ENCODE measurements around the gene CASD1.

The CASD1 gene

DNA sequence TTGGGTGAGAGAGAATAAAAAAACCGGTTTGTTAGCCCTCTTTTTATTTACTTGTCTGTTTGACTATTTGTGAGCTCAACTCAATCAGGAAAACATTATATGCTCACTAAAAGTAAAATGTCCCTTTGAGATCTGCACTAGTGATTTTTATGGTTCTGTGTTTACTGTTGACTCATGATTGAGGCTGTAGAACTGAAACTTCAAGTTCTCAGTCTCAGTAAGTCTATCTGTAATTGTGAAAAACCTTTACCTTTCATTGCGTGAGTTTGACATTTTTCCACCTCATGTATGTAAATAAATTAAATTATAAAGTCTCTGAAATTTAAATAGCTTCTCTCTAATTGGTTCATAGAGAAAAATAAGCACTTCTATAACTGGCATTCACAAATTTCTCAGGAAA is 17.0 kb upstream of the CASD1 start:
- TF ChIP-seq TAF1 (IDR thresholded peaks at IDR 0.05; ENCODE audit: borderline replicate concordance, low read depth, low read length), result no peak
- no peak for TF ChIP-seq POLR2AphosphoS5 (IDR thresholded peaks at IDR 0.05; ENCODE audit: low read depth, low read length)
- no peak for TF ChIP-seq POLR2A (IDR thresholded peaks at IDR 0.05; ENCODE audit: low read depth, low read length)
- DNase-seq (ENCODE audit: insufficient read length) (no peak), FAIRE-seq (peak; percentile 80)

DNA sequence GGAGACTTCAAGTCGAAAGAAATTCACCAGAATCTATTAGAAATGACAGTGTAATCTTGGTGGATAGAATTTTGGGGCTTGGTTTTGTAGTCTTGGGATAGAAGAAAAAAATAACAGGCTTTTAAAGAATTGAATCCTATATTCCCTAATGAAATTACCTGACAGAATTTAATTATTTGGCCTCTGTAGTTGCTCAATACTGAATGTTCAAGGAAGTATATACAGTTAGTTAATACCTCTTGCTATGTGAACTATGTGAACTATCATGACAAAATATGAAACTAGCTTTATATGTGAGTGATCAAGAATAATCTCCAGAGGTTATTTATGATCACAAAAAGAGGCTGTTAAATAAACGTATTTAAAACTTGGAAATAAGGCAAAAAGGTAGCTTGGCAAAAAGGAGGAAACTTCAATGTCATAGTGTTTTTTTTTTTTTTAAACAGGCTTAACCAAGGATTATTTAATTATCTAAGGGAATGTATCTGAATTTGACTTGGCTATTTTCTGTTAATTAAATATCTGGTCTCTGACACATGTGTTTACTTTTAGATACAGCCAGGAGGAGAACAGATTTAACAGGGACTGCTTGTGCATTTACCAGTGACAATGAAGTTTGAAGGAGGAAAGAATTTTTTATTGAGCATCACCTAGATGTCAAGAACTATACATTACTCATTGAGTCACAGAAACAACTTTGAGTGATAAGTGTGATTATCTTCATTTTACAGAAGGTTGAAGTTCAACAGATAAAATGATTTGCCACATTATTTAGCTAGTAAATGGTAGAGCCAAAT is 11.5 kb upstream of the CASD1 start:
- no peak for TF ChIP-seq POLR2AphosphoS5 (IDR thresholded peaks at IDR 0.05; ENCODE audit: low read depth, low read length)
- TF ChIP-seq TAF1 (IDR thresholded peaks at IDR 0.05; ENCODE audit: borderline replicate concordance, low read depth, low read length), result no peak
- TF ChIP-seq POLR2A (IDR thresholded peaks at IDR 0.05; ENCODE audit: low read depth, low read length), result no peak
- no peak for DNase-seq (ENCODE audit: insufficient read length)
- no peak for FAIRE-seq

DNA sequence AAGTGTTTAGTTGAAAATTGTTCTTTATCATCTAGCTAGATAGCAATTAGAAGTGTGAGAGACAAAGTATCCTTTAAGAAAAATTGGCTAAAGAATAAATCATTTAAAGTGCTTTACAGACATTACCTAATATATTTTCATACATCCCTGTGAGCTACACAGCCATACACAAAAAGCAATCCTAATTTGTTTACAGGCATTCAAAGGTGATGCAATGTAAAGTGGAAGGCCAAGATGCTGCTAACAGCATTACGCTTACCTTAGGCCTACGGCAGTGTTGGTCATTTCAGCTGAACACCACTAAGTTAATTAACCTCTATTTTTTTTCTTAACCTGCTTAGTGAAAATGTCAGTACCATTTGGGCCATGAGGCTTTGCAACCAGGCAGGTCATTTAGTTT is 10.7 kb upstream of the CASD1 start:
- no peak for FAIRE-seq
- no peak for TF ChIP-seq TAF1 (IDR thresholded peaks at IDR 0.05; ENCODE audit: borderline replicate concordance, low read depth, low read length)
- TF ChIP-seq POLR2AphosphoS5 (IDR thresholded peaks at IDR 0.05; ENCODE audit: low read depth, low read length), result no peak
- TF ChIP-seq POLR2A (IDR thresholded peaks at IDR 0.05; ENCODE audit: low read depth, low read length), result no peak
- no peak for DNase-seq (ENCODE audit: insufficient read length)

DNA sequence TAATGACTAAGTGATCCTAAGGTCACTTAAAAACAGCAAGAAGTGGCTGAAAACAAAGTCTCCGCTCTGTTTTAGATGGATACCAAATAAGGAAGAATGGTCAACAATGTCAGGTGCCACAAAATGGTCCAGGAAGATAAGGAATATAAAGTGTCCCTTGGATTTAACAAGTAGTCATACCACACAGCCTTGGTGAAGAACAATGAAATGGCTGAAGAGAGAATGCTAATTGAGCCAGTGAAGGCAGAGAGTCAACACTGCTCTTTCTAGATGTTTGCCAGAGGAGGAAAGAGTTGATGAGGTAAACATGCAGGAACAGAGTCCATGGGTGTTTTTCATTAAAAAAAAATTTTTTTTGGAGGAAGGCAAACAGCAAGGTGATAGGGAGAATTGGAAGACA is 2.1 kb upstream of the CASD1 start:
- no peak for DNase-seq (ENCODE audit: insufficient read length)
- TF ChIP-seq POLR2A (IDR thresholded peaks at IDR 0.05; ENCODE audit: low read depth, low read length) (no peak), POLR2AphosphoS5 (IDR thresholded peaks at IDR 0.05; ENCODE audit: low read depth, low read length) (no peak)
- FAIRE-seq, result no peak

DNA sequence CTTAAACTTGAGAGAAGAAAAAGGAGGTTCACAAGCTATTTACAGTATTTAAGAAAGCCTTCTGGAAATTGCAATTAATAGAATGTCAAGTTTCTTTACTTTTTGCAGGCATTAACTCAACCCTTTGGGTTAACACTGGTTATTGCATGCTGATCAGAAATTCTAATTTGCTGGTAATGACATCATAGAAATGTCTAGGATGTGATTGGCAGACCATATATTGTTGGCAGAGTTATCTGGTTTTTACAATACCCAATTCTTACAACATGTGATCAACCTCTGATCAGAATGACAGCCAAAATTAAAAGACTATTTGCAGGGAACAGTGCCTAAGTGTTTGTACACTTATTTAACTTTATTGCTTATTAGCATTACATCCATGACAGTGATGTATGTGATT is 1.6 kb upstream of the CASD1 start:
- TF ChIP-seq POLR2AphosphoS5 (IDR thresholded peaks at IDR 0.05; ENCODE audit: low read depth, low read length) (no peak), TAF1 (IDR thresholded peaks at IDR 0.05; ENCODE audit: borderline replicate concordance, low read depth, low read length) (no peak), POLR2A (IDR thresholded peaks at IDR 0.05; ENCODE audit: low read depth, low read length) (no peak)
- FAIRE-seq (no peak), DNase-seq (ENCODE audit: insufficient read length) (no peak)

DNA sequence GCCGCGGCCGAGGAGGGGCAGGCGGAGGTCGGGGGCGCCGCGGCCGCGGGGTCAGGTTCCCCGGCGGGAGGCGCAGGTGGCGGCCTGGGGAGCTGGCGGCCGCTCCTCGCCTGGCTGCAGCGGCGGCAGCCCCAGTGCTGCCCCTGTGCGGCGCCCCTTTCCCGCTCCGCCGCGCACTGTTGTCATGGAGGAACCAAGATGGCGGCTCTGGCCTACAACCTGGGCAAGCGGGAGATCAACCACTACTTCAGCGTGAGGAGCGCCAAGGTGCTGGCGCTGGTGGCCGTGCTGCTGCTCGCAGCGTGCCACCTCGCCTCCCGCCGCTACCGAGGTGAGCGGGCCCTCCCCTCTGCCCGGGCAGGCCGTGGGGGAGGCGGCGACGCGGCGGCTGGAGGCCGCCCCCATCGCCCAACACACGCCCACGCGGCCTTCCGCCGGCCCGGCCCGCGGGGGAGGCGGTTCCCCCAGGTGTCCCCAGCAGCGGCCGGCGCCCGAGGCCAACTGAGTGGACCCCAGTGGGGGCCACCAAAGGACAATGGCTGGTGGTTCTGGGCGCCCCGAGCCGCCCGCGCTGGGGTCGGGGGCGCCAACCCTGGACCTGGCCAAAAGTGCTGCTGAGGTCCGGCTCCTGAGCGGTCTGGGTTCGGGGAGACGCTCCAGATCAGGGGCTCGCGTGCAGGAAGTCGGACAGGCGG is 425 bp downstream of the CASD1 start:
- TF ChIP-seq POLR2AphosphoS5 (IDR thresholded peaks at IDR 0.05; ENCODE audit: low read depth, low read length) (peak; percentile 63; the same call in 1 of the 2 replicates), TAF1 (IDR thresholded peaks at IDR 0.05; ENCODE audit: borderline replicate concordance, low read depth, low read length) (peak; percentile 49; the same call in 1 of the 2 replicates), POLR2A (IDR thresholded peaks at IDR 0.05; ENCODE audit: low read depth, low read length) (peak; percentile 76)
- FAIRE-seq, result peak; percentile 90
- DNase-seq (ENCODE audit: insufficient read length), result peak; percentile 74

DNA sequence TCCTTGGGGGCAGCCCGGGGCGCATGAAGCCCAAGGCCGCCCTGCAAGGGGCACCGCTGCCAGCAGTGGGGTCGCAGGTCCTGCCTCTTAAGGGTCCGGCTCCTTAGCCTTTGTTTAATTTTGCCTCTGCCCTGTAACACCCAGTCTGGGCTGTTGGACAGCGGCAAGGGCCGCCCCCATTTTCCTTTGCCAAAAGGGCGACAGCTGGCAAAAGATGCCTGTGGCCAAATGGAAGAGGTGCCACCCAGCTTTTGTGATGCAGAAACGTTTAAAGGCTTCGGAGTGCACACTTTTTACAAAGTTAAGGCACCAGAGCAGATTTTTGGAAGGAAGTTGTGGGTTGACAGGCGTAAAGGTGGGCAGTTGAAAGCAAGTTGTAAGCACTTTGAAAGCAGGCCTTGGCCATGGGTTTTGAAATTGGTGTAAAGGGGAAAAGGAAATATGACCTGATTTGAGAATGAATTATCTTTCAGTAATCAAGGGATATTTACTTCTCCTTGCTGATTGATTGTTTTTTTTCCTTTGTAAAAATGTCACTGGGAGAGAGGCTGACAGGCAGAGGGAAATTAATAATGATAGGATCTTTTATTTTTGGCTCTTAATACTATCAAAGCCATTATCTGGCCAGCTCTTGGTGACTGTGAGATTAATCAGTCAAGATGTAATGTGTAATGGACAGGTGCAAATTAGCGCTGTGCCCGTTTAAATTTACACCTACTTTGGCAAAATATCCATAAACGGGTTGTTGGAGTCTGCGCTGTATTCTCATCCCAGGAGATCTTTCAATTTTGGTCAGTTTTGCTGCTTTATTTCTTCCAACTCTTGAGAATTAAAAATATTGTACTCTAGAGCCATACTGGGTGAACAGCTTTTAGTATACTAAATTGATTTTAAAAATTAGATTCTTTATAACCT is 1.2 kb downstream of the CASD1 start:
- TF ChIP-seq POLR2AphosphoS5 (IDR thresholded peaks at IDR 0.05; ENCODE audit: low read depth, low read length) (no peak), POLR2A (IDR thresholded peaks at IDR 0.05; ENCODE audit: low read depth, low read length) (no peak), TAF1 (IDR thresholded peaks at IDR 0.05; ENCODE audit: borderline replicate concordance, low read depth, low read length) (no peak)

DNA sequence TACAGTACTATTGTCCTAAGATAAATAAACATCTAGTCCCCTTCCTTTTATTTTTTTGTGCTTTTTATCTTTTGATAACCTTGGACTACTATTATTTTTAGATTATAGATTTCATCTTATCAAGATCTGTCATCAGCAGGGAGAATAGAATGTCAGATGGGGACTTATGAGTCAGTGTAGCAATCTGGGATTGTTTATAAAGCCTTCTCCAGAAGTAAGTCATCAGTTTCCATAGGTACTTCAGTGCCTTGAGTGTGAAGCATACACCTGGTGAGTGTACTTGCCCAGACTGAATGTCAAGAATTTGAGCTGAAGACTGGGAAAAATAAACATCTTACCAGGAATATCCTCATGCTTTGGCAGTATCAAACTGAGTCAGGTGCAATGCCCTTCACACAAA is 2.1 kb downstream of the CASD1 start:
- FAIRE-seq, result no peak

More for the DNA sequence above, 1.2 kb downstream of the CASD1 start:
- DNase-seq (ENCODE audit: insufficient read length) (no peak), FAIRE-seq (peak; percentile 84)

DNA sequence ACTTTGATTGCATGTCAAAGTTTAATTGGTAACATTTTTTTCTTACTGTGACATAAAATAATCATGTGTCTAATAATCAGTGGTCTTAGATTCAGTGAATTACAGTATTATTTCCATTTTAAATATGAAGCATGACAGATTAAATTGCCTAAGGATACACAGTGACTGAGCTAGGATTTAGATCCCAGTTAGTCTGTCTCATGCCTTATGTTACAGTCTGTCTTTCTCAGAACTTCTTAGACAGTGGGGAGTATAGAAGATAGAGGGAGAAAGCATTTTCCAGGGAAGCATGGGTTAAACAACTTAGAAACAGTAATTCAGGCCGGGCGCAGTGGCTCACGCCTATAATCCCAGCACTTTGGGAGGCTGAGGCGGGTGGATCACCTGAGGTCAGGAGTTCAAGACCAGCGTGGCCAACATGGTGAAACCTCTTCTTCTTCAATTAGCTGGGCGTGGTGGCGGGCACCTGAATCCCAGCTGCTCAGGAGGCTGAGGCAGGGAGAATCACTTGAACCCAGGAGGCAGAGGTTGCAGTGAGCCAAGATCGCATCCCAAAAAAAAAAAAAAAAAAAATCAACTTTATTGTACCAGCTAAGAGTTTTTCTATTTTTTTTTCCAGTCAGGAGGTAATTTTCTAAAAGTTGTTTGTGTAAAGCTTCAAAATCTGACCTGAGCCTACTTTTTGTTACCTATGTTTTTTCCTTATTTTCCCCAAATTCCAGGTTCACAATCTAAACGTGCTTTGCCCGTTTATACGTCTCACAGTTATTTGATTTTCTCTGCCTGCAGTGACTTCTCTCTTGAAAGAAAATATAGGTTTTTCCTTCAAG is 3.3 kb downstream of the CASD1 start:
- DNase-seq (ENCODE audit: insufficient read length), result no peak
- TF ChIP-seq TAF1 (IDR thresholded peaks at IDR 0.05; ENCODE audit: borderline replicate concordance, low read depth, low read length) (no peak), POLR2AphosphoS5 (IDR thresholded peaks at IDR 0.05; ENCODE audit: low read depth, low read length) (no peak), POLR2A (IDR thresholded peaks at IDR 0.05; ENCODE audit: low read depth, low read length) (no peak)
- FAIRE-seq, result no peak

More for the DNA sequence above, 2.1 kb downstream of the CASD1 start:
- DNase-seq (ENCODE audit: insufficient read length), result no peak
- TF ChIP-seq POLR2A (IDR thresholded peaks at IDR 0.05; ENCODE audit: low read depth, low read length) (no peak), TAF1 (IDR thresholded peaks at IDR 0.05; ENCODE audit: borderline replicate concordance, low read depth, low read length) (no peak), POLR2AphosphoS5 (IDR thresholded peaks at IDR 0.05; ENCODE audit: low read depth, low read length) (no peak)

DNA sequence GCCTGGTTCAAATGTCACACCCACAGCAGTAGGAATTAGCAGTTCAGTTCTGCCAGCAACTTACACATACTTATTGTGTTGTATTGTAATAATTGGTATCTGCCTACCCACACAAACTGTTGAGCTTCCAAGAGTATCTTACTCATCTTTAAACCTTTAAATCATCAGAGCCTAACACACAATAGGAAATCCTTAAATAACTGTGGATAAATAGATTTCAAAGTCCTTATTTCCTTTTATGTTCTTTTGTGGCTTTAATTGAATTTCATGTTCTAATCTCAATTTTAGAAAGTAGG is 3.9 kb downstream of the CASD1 start:
- no peak for FAIRE-seq
- no peak for DNase-seq (ENCODE audit: insufficient read length)
- no peak for TF ChIP-seq TAF1 (IDR thresholded peaks at IDR 0.05; ENCODE audit: borderline replicate concordance, low read depth, low read length)
- no peak for TF ChIP-seq POLR2AphosphoS5 (IDR thresholded peaks at IDR 0.05; ENCODE audit: low read depth, low read length)
- no peak for TF ChIP-seq POLR2A (IDR thresholded peaks at IDR 0.05; ENCODE audit: low read depth, low read length)

All from GM12892 (cell line).